ENCODE measurements around the gene BEND5. TPM values are rescaled to one million over a fixed set of nuclear protein-coding genes. Genes with fewer than 3 reads are reported as not detected.

Gene BEND5
- total and polyA plus RNA-seq, 2 of the 8 experiments (the other 6 are each of a cell fraction or from before 2014, with no cell fraction given), result 3.8 to 7.5 TPM

GRCh38 chr1:48785869-48786268, 9.2 kb upstream of the BEND5 start:
- no peak overlapping the region for H3K18ac ChIP-seq (ENCODE audit: extremely low read depth, low read length)
- H4K5ac ChIP-seq (ENCODE audit: insufficient read length, low read depth, low read length), result no peak overlapping the region
- H3K9ac ChIP-seq (replicated peaks in 1 of 4; ENCODE audit: extremely low read depth in 1 of 4, low read depth in 3 of 4, low read length in 3 of 4), result no peak overlapping the region
- H3K4ac ChIP-seq (replicated peaks; ENCODE audit: insufficient read length, low read depth, low read length), result no peak overlapping the region
- H3K9me3 ChIP-seq (ENCODE audit: insufficient read depth in 2 of 2, low read depth in 1 of 2, low read length in 1 of 2), result no peaks in the 10 kb centered on the region
- ChIA-PET CTCF (ENCODE audit: partially characterized antibody) (interaction anchor here (1.2 kb wide), 1 partner anchor 32 kb away, joined by 3 read pairs; no protein-coding TSS in a partner anchor), POLR2A (ENCODE audit: partially characterized antibody) (no interaction called here)
- H3K4me2 ChIP-seq (ENCODE audit: insufficient read depth in 1 of 2, low read depth in 2 of 2, low read length in 2 of 2), result no peak overlapping the region
- no peaks in the 10 kb centered on the region for H3K4me1 ChIP-seq (replicated peaks in 1 of 4; ENCODE audit: control insufficient read depth in 3 of 4, insufficient read depth in 4 of 4, low read length in 3 of 4)
- H2AK5ac ChIP-seq (ENCODE audit: low read depth, low read length), result no peak overlapping the region
- 87% methylated on average over 1 of the region's 1 CpG; no CpG with 5 or more reads in 1 of the 2 experiments for WGBS, 2 experiments (ENCODE audit: extremely low coverage in 1 of 2, insufficient coverage in 1 of 2, insufficient read length in 1 of 2, insufficient replicate concordance in 2 of 2, low coverage in 1 of 2, low lambda C conversion rate in 2 of 2, missing lambda C conversion rate in 1 of 2)
- H3K27me3 ChIP-seq (replicated peaks in 1 of 4; ENCODE audit: control insufficient read depth in 3 of 4, extremely low read depth in 1 of 4, insufficient read depth in 3 of 4, low read length in 3 of 4), result no peaks in the 10 kb centered on the region
- H3K79me1 ChIP-seq (ENCODE audit: low read depth, low read length), result no peaks in the 10 kb centered on the region; the same call in 1 of the 2 replicates
- no peak overlapping the region for H3K4me3 ChIP-seq (ENCODE audit: extremely low read depth in 1 of 4, insufficient read depth in 2 of 4, low read depth in 3 of 4, low read length in 4 of 4)
- no peak overlapping the region for H3K14ac ChIP-seq (ENCODE audit: insufficient read length)
- H4K91ac ChIP-seq (replicated peaks; ENCODE audit: insufficient read length, low read length), result no peak overlapping the region
- H3K56ac ChIP-seq (replicated peaks; ENCODE audit: insufficient read length, low read depth, low read length), result no peak overlapping the region
- H2BK5ac ChIP-seq (ENCODE audit: low read depth, low read length), result no peak overlapping the region
- H3K36me3 ChIP-seq (ENCODE audit: control insufficient read depth in 2 of 4, insufficient read depth in 4 of 4, low read length in 3 of 4), result no peaks in the 10 kb centered on the region
- H3K23ac ChIP-seq (ENCODE audit: insufficient read length), result no peak overlapping the region
- H4K8ac ChIP-seq (ENCODE audit: extremely low read depth, insufficient read depth, low read length), result no peak overlapping the region
- no peak overlapping the region for H3K27ac ChIP-seq (ENCODE audit: low read depth, low read length)
- no peak overlapping the region for H2AFZ ChIP-seq (ENCODE audit: low read length)
- no peak overlapping the region for H2BK15ac ChIP-seq (ENCODE audit: low read length)
- no peaks in the 10 kb centered on the region for H4K20me1 ChIP-seq (replicated peaks in 1 of 2; ENCODE audit: control insufficient read depth in 1 of 2, insufficient read depth in 2 of 2, low read length in 2 of 2)
- peaks cover 2% of the 10 kb centered on the region; the same call in 1 of the 2 replicates for H3K23me2 ChIP-seq (ENCODE audit: low read depth, low read length)
- H2BK12ac ChIP-seq (ENCODE audit: low read depth, low read length), result no peak overlapping the region
- no peak overlapping the region for H2BK120ac ChIP-seq (replicated peaks; ENCODE audit: low read depth, low read length)
- FAIRE-seq (no peak), DNase-seq (ENCODE audit: low read depth in 1 of 2, low spot score in 2 of 2) (no peak)
- no peak overlapping the region for H2BK20ac ChIP-seq (ENCODE audit: low read length)
- no peak for TF ChIP-seq SAP30 (IDR thresholded peaks at IDR 0.05; ENCODE audit: insufficient read depth, insufficient replicate concordance, low read length)
- TF ChIP-seq ZNF274 (IDR thresholded peaks at IDR 0.05; ENCODE audit: borderline replicate concordance, extremely low read depth, low read length), result no peak
- no peak for TF ChIP-seq TBP (IDR thresholded peaks at IDR 0.05; ENCODE audit: low read depth, low read length)
- no peaks in the 10 kb centered on the region for H3K79me2 ChIP-seq (ENCODE audit: control insufficient read depth in 1 of 2, insufficient read depth in 2 of 2, low read length in 2 of 2)

Data from H1 (cell line).